Fibroblast of pulmonary artery (primary cell): ENCODE data around the gene OR1L4.

Experiments
- DNase-seq: peaks from one replicate; pipeline ENCODE4 v3.0.0-alpha.2; 2010; ENCODE audit warnings: low read depth
- H3K4me3 ChIP-seq: replicated peaks from 2 replicates; pipeline ENCODE4 v1.5.1; 2011; ENCODE audit warnings: low read depth, mild to moderate bottlenecking, control low read depth, low read length, moderate library complexity
- TF ChIP-seq, protein P1 (sequence below): IDR thresholded peaks from 2 replicates; pipeline ENCODE4 v1.5.1; 2011; ENCODE audit warnings: mild to moderate bottlenecking, control low read depth, low read length, inconsistent platforms; ENCODE audit errors: missing control alignments

OR1L4 gene

DNA sequence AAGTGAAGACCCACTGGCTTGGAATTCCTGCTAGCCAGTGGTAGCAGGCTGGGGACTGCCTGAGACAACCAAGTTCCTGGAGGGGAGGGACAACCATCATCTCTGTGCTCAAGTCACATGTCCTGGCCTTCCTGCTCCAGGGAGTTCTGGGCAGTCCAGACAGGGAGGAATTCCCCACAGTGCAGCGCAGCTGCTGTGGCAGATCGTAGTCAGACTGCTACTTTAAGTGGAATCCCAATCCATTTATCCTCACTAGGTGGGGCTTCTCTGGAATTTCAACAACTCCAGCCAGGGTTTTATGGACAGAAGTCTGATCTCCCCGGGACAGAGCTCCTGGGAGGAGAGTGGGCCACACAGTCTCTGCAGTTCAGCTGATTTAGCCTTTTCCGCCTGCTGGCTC lies 44.0 kb downstream of the OR1L4 start:
- no peak for DNase-seq
- TF ChIP-seq, protein P1, sequence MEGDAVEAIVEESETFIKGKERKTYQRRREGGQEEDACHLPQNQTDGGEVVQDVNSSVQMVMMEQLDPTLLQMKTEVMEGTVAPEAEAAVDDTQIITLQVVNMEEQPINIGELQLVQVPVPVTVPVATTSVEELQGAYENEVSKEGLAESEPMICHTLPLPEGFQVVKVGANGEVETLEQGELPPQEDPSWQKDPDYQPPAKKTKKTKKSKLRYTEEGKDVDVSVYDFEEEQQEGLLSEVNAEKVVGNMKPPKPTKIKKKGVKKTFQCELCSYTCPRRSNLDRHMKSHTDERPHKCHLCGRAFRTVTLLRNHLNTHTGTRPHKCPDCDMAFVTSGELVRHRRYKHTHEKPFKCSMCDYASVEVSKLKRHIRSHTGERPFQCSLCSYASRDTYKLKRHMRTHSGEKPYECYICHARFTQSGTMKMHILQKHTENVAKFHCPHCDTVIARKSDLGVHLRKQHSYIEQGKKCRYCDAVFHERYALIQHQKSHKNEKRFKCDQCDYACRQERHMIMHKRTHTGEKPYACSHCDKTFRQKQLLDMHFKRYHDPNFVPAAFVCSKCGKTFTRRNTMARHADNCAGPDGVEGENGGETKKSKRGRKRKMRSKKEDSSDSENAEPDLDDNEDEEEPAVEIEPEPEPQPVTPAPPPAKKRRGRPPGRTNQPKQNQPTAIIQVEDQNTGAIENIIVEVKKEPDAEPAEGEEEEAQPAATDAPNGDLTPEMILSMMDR = no peak

More for the DNA sequence above, 44.0 kb downstream of the OR1L4 start:
- H3K4me3 ChIP-seq = no peak overlapping the region
